Activated naive CD4-positive, alpha-beta T cell treated with anti-CD3 and anti-CD28 coated beads, Interleukin-2, amount 50 U/mL, for 72 hours (primary cell): Measurements from ENCODE around the gene UNC119B. TPM values are rescaled to one million over a fixed set of nuclear protein-coding genes. Genes with fewer than 3 reads are reported as not detected.

ENCODE experiments used
- ATAC-seq, 2 donors: fragments of 150-1000 bp; cut with Tn5 transposase; 2 replicates each; pipeline ENCODE4 v1.10.0; 2021; ENCODE audit warnings: mild to moderate bottlenecking in 2 of 2, moderate library complexity in 2 of 2
- DNase-seq, 2 donors: peaks; one replicate each; pipeline ENCODE4 v3.0.0; 2021 to 2022; ENCODE audit warnings: low spot score in 2 of 2
- H3K27ac Mint-ChIP-seq, 2 donors: one replicate each; pipeline ENCODE4 v1.8.0; 2022; ENCODE audit warnings: mild to moderate bottlenecking in 2 of 2, mixed read lengths in 2 of 2
- H3K36me3 Mint-ChIP-seq, 2 donors: one replicate each; pipeline ENCODE4 v1.8.0; 2022; ENCODE audit warnings: mixed read lengths in 2 of 2
- H3K9me3 Mint-ChIP-seq, 2 donors: one replicate each; pipeline ENCODE4 v1.8.0; 2022; ENCODE audit warnings: mixed read lengths in 2 of 2
- total RNA-seq, 2 donors: library from RNA; stranded (reverse); gene quantifications; one replicate each; pipeline ENCODE4 v1.2.3, GENCODE V29; 2022

Gene UNC119B
- total RNA-seq, 2 donors from 2014 or later = 24.3 to 26.7 TPM

- ATAC-seq (no peak), DNase-seq (no peak)
- Mint-ChIP-seq H3K36me3 (no peaks in the 10 kb centered on the region), H3K9me3 (no peaks in the 10 kb centered on the region), H3K27ac (peak overlapping the region in 1 of 2 donors; percentile 65)
These were observed 34.8 kb downstream of the UNC119B start for GRCh38 chr12:120744922-120745493.

GRCh38 chr12:120748242-120748641 is 38.0 kb downstream of the UNC119B start:
- ATAC-seq (peak in 1 of 2 donors; percentile 29), DNase-seq (no peak)
- no peaks in the 10 kb centered on the region for H3K9me3 Mint-ChIP-seq
- no peak overlapping the region for H3K27ac Mint-ChIP-seq
- no peaks in the 10 kb centered on the region for H3K36me3 Mint-ChIP-seq

GRCh38 chr12:120749256-120749655 is 39.0 kb downstream of the UNC119B start:
- ATAC-seq (no peak), DNase-seq (no peak)
- peaks cover 0 to 6% of the 10 kb centered on the region in 2 donors for H3K36me3 Mint-ChIP-seq
- no peak overlapping the region for H3K27ac Mint-ChIP-seq
- H3K9me3 Mint-ChIP-seq = peaks cover 4 to 5% of the 10 kb centered on the region in 2 donors

- Mint-ChIP-seq H3K36me3 (peaks cover 0 to 17% of the 10 kb centered on the region in 2 donors), H3K27ac (no peak overlapping the region), H3K9me3 (peaks cover 5 to 11% of the 10 kb centered on the region in 2 donors)
- ATAC-seq = no peak
- DNase-seq = no peak
These were observed 40.5 kb downstream of the UNC119B start for GRCh38 chr12:120750806-120751205.

GRCh38 chr12:120751389-120751788 is 41.1 kb downstream of the UNC119B start:
- ATAC-seq = no peak

GRCh38 chr12:120754792-120755191 is 44.5 kb downstream of the UNC119B start:
- Mint-ChIP-seq H3K9me3 (peaks cover 5 to 11% of the 10 kb centered on the region in 2 donors), H3K27ac (peak overlapping the region in 1 of 2 donors; percentile 23), H3K36me3 (peaks cover 0 to 17% of the 10 kb centered on the region in 2 donors)
- DNase-seq (no peak), ATAC-seq (no peak)

More at GRCh38 chr12:120751389-120751788, 41.1 kb downstream of the UNC119B start:
- no peak for DNase-seq
- H3K36me3 Mint-ChIP-seq = peaks cover 0 to 17% of the 10 kb centered on the region in 2 donors
- no peak overlapping the region for H3K27ac Mint-ChIP-seq
- H3K9me3 Mint-ChIP-seq = peaks cover 5 to 11% of the 10 kb centered on the region in 2 donors

GRCh38 chr12:120755269-120755668 is 45.0 kb downstream of the UNC119B start:
- ATAC-seq = no peak
- Mint-ChIP-seq H3K27ac (no peak overlapping the region), H3K36me3 (peaks cover 0 to 17% of the 10 kb centered on the region in 2 donors), H3K9me3 (peaks cover 5 to 11% of the 10 kb centered on the region in 2 donors)
- no peak for DNase-seq

GRCh38 chr12:120757226-120757742 is 47.0 kb downstream of the UNC119B start:
- peak in 1 of 2 donors; percentile 7 for DNase-seq
- ATAC-seq = no peak
- Mint-ChIP-seq H3K9me3 (peaks cover 5 to 11% of the 10 kb centered on the region in 2 donors), H3K27ac (no peak overlapping the region), H3K36me3 (peaks cover 0 to 17% of the 10 kb centered on the region in 2 donors)

GRCh38 chr12:120757949-120758348 is 47.7 kb downstream of the UNC119B start:
- H3K9me3 Mint-ChIP-seq = peaks cover 5 to 11% of the 10 kb centered on the region in 2 donors
- peaks cover 0 to 17% of the 10 kb centered on the region in 2 donors for H3K36me3 Mint-ChIP-seq
- DNase-seq = peak in 1 of 2 donors; percentile 23
- no peak overlapping the region for H3K27ac Mint-ChIP-seq
- ATAC-seq = no peak

GRCh38 chr12:120758798-120759590 is 48.7 kb downstream of the UNC119B start:
- peaks cover 0 to 11% of the 10 kb centered on the region in 2 donors for H3K36me3 Mint-ChIP-seq
- peaks cover 0 to 8% of the 10 kb centered on the region in 2 donors for H3K9me3 Mint-ChIP-seq

GRCh38 chr12:120759591-120760348 is 49.5 kb downstream of the UNC119B start:
- peak; percentile 21 to 46 for ATAC-seq
- H3K36me3 Mint-ChIP-seq = peaks cover 0 to 10% of the 10 kb centered on the region in 2 donors
- DNase-seq = no peak
- peak overlapping the region; percentile 85 to 89 for H3K27ac Mint-ChIP-seq
- peaks cover 0 to 6% of the 10 kb centered on the region in 2 donors for H3K9me3 Mint-ChIP-seq

More at GRCh38 chr12:120758798-120759590, 48.7 kb downstream of the UNC119B start:
- H3K27ac Mint-ChIP-seq = peak overlapping the region; percentile 85 to 89
- ATAC-seq (no peak), DNase-seq (no peak)

GRCh38 chr12:120760349-120761254 is 50.3 kb downstream of the UNC119B start:
- Mint-ChIP-seq H3K36me3 (peaks cover 0 to 1% of the 10 kb centered on the region in 2 donors), H3K9me3 (no peaks in the 10 kb centered on the region), H3K27ac (peak overlapping the region; percentile 85 to 87)
- DNase-seq (no peak), ATAC-seq (peak; percentile 70 to 73)

GRCh38 chr12:120761519-120761934 is 51.3 kb downstream of the UNC119B start:
- H3K27ac Mint-ChIP-seq = peak overlapping the region in 1 of 2 donors; percentile 85
- H3K36me3 Mint-ChIP-seq = no peaks in the 10 kb centered on the region
- ATAC-seq (peak in 1 of 2 donors; percentile 12), DNase-seq (no peak)
- no peaks in the 10 kb centered on the region for H3K9me3 Mint-ChIP-seq

GRCh38 chr12:120762086-120762485 is 51.8 kb downstream of the UNC119B start:
- Mint-ChIP-seq H3K27ac (peak overlapping the region in 1 of 2 donors; percentile 85), H3K9me3 (no peaks in the 10 kb centered on the region), H3K36me3 (no peaks in the 10 kb centered on the region)
- DNase-seq (no peak), ATAC-seq (no peak)

- no peaks in the 10 kb centered on the region for H3K36me3 Mint-ChIP-seq
- no peaks in the 10 kb centered on the region for H3K9me3 Mint-ChIP-seq
- peak overlapping the region; percentile 63 to 93 for H3K27ac Mint-ChIP-seq
- DNase-seq (no peak), ATAC-seq (no peak)
These were observed 53.0 kb downstream of the UNC119B start for GRCh38 chr12:120763250-120763649.

GRCh38 chr12:120764816-120765215 is 54.6 kb downstream of the UNC119B start:
- no peaks in the 10 kb centered on the region for H3K9me3 Mint-ChIP-seq
- H3K36me3 Mint-ChIP-seq = no peaks in the 10 kb centered on the region
- DNase-seq (no peak), ATAC-seq (no peak)
- H3K27ac Mint-ChIP-seq = no peak overlapping the region
